Spleen (tissue), 11 donors: ENCODE measurements around the gene FRMD4A. TPM values are rescaled to one million over a fixed set of nuclear protein-coding genes. Genes with fewer than 3 reads are reported as not detected.

Experiments
- DNase-seq: peaks from one replicate; pipeline ENCODE4 v3.0.0-alpha.2; 2020
- H3K27ac ChIP-seq, 8 donors: fragments of 200-600 bp; sonication (generic) in 7 of 8; 1 replicate in 4 of 8; 2 replicates in 4 of 8; pipeline versions ENCODE4 v1.5.0 to v1.8.0; 2016 to 2021; ENCODE audit warnings: inconsistent platforms in 4 of 8, mild to moderate bottlenecking in 4 of 8, moderate library complexity in 1 of 8
- H3K27me3 ChIP-seq, 7 donors: fragments of 200-600 bp; sonication (generic) in 6 of 7; replicated peaks in 1 of 7; 1 replicate in 4 of 7; 2 replicates in 3 of 7; pipeline versions ENCODE4 v1.5.0 to v1.8.0; 2016 to 2021; ENCODE audit warnings: inconsistent platforms in 3 of 7, mild to moderate bottlenecking in 1 of 7
- H3K36me3 ChIP-seq, 6 donors: fragments of 200-600 bp; sonication (generic) in 5 of 6; 1 replicate in 4 of 6; 2 replicates in 2 of 6; pipeline versions ENCODE4 v1.5.0 to v1.8.0; 2016 to 2021; ENCODE audit warnings: inconsistent platforms in 2 of 6
- H3K4me1 ChIP-seq, 6 donors: fragments of 200-600 bp; sonication (generic) in 5 of 6; 1 replicate in 3 of 6; 2 replicates in 3 of 6; pipeline versions ENCODE4 v1.5.0 to v1.8.0; 2016 to 2021; ENCODE audit warnings: inconsistent platforms in 3 of 6
- H3K4me3 ChIP-seq, 8 donors: fragments of 200-600 bp; sonication (generic) in 7 of 8; 1 replicate in 4 of 8; 2 replicates in 4 of 8; pipeline versions ENCODE4 v1.5.0 to v1.8.0; 2016 to 2021; ENCODE audit warnings: inconsistent platforms in 4 of 8, mild to moderate bottlenecking in 4 of 8, moderate library complexity in 2 of 8
- H3K9me3 ChIP-seq, 8 donors: fragments of 200-600 bp; sonication (generic) in 7 of 8; 1 replicate in 4 of 8; 2 replicates in 4 of 8; pipeline versions ENCODE4 v1.5.0 to v1.8.0; 2016 to 2021; ENCODE audit warnings: inconsistent platforms in 4 of 8
- CTCF ChIP-seq, 11 experiments: fragments of 200-600 bp in 7 of 11; fragments of 450-650 bp in 4 of 11; sonication (generic) in 4 of 11; IDR thresholded peaks in 8 of 11; conservative IDR thresholded peaks in 3 of 11; 1 replicate in 7 of 11; 2 replicates in 4 of 11; pipeline versions ENCODE4 v1.4.0 to v1.8.0; 2016 to 2021; ENCODE audit warnings: antibody characterized with exemption in 11 of 11, inconsistent platforms in 4 of 11, mild to moderate bottlenecking in 1 of 11
- POLR2A ChIP-seq, 3 donors: fragments of 450-650 bp; IDR thresholded peaks; one replicate each; pipeline ENCODE4 v1.5.1; 2017; ENCODE audit warnings: antibody characterized with exemption in 3 of 3, mild to moderate bottlenecking in 1 of 3
- POLR2AphosphoS5 ChIP-seq, 3 donors: sonication (generic); formaldehyde crosslinking; IDR thresholded peaks; one replicate each; pipeline ENCODE4 v1.5.1; 2017; ENCODE audit warnings: antibody characterized with exemption in 3 of 3
- WGBS, 5 donors: extraction: QIAGEN DNeasy Blood & Tissue Kit in 3 of 5; methylation state at CpG; one replicate each; pipeline versions ENCODE4 v1.1.5 to v1.1.7; 2013 to 2018; 5-methylcytosine and 5-hydroxymethylcytosine counted together
- intact Hi-C: fragments of 100-400 bp; cut with DNase I; formaldehyde crosslinking; loops from one replicate; pipeline ENCODE4 v1.15.0; 2023; ENCODE audit warnings: low total_unique reads
- polyA plus RNA-seq, 3 donors: library from polyadenylated mRNA; stranded (reverse); fragments of 200-250 nt; gene quantifications; one replicate each; pipeline ENCODE4 v1.2.1, GENCODE V29; 2013
- total RNA-seq, 7 donors: library from RNA; depleted of rRNA in 3 of 7; stranded (reverse); fragments of >200 nt in 3 of 7; fragmentation: NEBNext Ultra II Directional in 4 of 7; extraction: Animal tissue kit (Norgen Biotek cat#: 25700) in 4 of 7; gene quantifications; one replicate each; pipeline versions ENCODE4 v1.1.0 to v1.2.1, GENCODE V29; 2016 to 2021
- donor health status: healthy with polysubstance abuse.
- donor health status: DM: no; HTN: no; CAD: no; lungs with moderate emphysema.
- donor health status: DM: no; HTN: no; CAD: no.
- donor health status: Bipolar disorder and iron deficiency.
- donor health status: healthy.
- donor health status: DM: no; HTN: no; CAD: no.
- donor health status: DM: yes; HTN: yes; CAD: no.

Gene FRMD4A
- total and polyA plus RNA-seq, 10 donors, result 9.2 to 141 (median 80.5) TPM

GRCh38 chr10:13801156-13801906 is 529.4 kb downstream of the FRMD4A start:
- DNase-seq, result no peak
- no peak overlapping the region for H3K4me3 ChIP-seq
- TF ChIP-seq POLR2AphosphoS5 (IDR thresholded peaks at IDR 0.05) (no peak), POLR2A (IDR thresholded peaks at IDR 0.05) (no peak), CTCF (IDR thresholded peaks at IDR 0.05 in 8 of 11, conservative IDR thresholded peaks at IDR 0.05 in 3 of 11) (no peak)
- no peaks in the 10 kb centered on the region for H3K36me3 ChIP-seq
- 71 to 90% (median 84%) methylated on average over 8 of the region's 8 CpGs for WGBS, 5 donors
- no peak overlapping the region for H3K27ac ChIP-seq
- H3K4me1 ChIP-seq, result peaks cover 2 to 19% (median 10%) of the 10 kb centered on the region in 6 donors
- H3K27me3 ChIP-seq, result no peaks in the 10 kb centered on the region
- intact Hi-C loops, result no loop called here
- no peaks in the 10 kb centered on the region for H3K9me3 ChIP-seq

GRCh38 chr10:13797164-13797563 is 533.6 kb downstream of the FRMD4A start:
- H3K27ac ChIP-seq, result no peak overlapping the region
- 92 to 96% (median 93%) methylated on average over 9 of the region's 9 CpGs for WGBS, 5 donors
- intact Hi-C loops, result no loop called here

GRCh38 chr10:13795653-13796555 is 534.8 kb downstream of the FRMD4A start:
- DNase-seq, result no peak
- intact Hi-C loops, result no loop called here

More at GRCh38 chr10:13797164-13797563, 533.6 kb downstream of the FRMD4A start:
- no peaks in the 10 kb centered on the region for H3K27me3 ChIP-seq
- no peak overlapping the region for H3K4me3 ChIP-seq
- no peaks in the 10 kb centered on the region for H3K9me3 ChIP-seq
- no peak for DNase-seq
- no peak for TF ChIP-seq POLR2AphosphoS5 (IDR thresholded peaks at IDR 0.05)
- H3K36me3 ChIP-seq, result no peaks in the 10 kb centered on the region
- H3K4me1 ChIP-seq, result peaks cover 13 to 35% (median 25%) of the 10 kb centered on the region in 6 donors

More at GRCh38 chr10:13795653-13796555, 534.8 kb downstream of the FRMD4A start:
- no peak overlapping the region for H3K4me3 ChIP-seq
- peak overlapping the region in 1 of 8 donors; percentile 23 for H3K27ac ChIP-seq
- no peaks in the 10 kb centered on the region for H3K9me3 ChIP-seq
- 36 to 46% (median 40%) methylated on average over 9 of the region's 9 CpGs for WGBS, 5 donors
- H3K4me1 ChIP-seq, result peaks cover 13 to 45% (median 30%) of the 10 kb centered on the region in 6 donors
- TF ChIP-seq POLR2AphosphoS5 (IDR thresholded peaks at IDR 0.05), result no peak
- no peak for TF ChIP-seq CTCF (IDR thresholded peaks at IDR 0.05 in 8 of 11, conservative IDR thresholded peaks at IDR 0.05 in 3 of 11)
- TF ChIP-seq POLR2A (IDR thresholded peaks at IDR 0.05), result no peak
- no peaks in the 10 kb centered on the region for H3K27me3 ChIP-seq
- H3K36me3 ChIP-seq, result peaks cover 0 to 8% (median 0%) of the 10 kb centered on the region in 6 donors
